Astrocyte (in vitro differentiated cells and primary cell): ENCODE measurements around the gene CIDEA.

ENCODE experiments used
- EZH2 ChIP-seq: IDR thresholded peaks from 2 replicates; pipeline ENCODE4 v1.6.1; 2012; ENCODE audit warnings: mild to moderate bottlenecking, low read length, inconsistent platforms; ENCODE audit not compliant: insufficient read depth
- TF ChIP-seq, protein P1 (sequence below): IDR thresholded peaks from 2 replicates; pipeline ENCODE4 v1.5.1; 2011; ENCODE audit warnings: low read depth, mild to moderate bottlenecking, inconsistent platforms, low read length, moderate library complexity; ENCODE audit not compliant: insufficient read depth

DNA sequence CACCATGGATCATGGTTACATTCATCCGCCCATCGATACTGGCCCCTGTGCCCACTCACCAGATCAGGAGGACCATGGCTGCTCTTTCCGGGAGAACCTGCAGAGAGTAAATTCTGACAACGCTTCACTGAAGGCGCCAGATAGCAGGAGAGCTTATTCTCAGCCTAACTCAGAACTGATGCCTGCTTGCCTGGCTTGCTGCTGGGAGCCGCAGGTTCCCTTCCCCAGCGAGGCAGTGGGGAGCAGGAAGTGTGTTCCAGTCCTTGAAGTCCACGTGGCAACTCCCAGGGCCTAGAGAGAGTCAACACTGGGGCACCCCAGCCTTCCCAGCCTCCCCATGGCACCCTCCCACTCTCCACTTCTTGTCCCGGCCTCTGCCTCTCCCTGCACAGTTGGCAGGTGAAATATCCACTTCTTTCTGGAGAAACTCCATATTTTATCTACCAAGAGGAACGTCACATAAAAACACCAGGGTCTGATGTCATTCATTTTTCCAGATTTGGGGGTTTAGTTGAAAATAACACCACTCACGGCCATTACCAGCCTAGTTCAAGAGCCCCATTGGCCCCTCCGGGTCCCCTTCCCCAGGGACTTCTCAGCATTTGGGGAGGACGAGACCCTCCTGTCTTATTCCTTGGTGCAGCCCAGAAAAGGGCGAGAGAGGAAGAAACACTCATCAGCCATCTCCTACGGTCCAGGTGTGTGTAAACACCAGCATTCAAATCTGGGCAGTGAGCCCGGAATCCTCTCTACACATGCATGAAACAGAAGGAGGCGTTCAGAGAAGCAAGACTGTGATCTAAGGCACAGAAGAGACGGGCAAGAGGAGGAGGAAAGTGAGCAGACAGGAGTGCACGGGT is 50.4 kb downstream of the CIDEA start:
- TF ChIP-seq, protein P1, sequence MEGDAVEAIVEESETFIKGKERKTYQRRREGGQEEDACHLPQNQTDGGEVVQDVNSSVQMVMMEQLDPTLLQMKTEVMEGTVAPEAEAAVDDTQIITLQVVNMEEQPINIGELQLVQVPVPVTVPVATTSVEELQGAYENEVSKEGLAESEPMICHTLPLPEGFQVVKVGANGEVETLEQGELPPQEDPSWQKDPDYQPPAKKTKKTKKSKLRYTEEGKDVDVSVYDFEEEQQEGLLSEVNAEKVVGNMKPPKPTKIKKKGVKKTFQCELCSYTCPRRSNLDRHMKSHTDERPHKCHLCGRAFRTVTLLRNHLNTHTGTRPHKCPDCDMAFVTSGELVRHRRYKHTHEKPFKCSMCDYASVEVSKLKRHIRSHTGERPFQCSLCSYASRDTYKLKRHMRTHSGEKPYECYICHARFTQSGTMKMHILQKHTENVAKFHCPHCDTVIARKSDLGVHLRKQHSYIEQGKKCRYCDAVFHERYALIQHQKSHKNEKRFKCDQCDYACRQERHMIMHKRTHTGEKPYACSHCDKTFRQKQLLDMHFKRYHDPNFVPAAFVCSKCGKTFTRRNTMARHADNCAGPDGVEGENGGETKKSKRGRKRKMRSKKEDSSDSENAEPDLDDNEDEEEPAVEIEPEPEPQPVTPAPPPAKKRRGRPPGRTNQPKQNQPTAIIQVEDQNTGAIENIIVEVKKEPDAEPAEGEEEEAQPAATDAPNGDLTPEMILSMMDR: no peak
- no peak for TF ChIP-seq EZH2
